ES-I3 (cell line): ENCODE measurements around the gene CLIP2.
"Not testable (repeated sequence)": the region's sequence is repeated elsewhere in the genome, so short reads cannot be mapped to it uniquely, and the experiment has no call there.

Experiments used
- H3K36me3 ChIP-seq: 2 replicates; pipeline ENCODE4 v1.6.1; 2013; ENCODE audit warnings: mild to moderate bottlenecking, low read length, control low read depth, moderate library complexity; ENCODE audit not compliant: insufficient read depth
- H3K4me1 ChIP-seq: 2 replicates; pipeline ENCODE4 v1.6.1; 2013; ENCODE audit warnings: mild to moderate bottlenecking, control low read depth, low read length; ENCODE audit not compliant: insufficient read depth
- H3K9ac ChIP-seq: 2 replicates; pipeline ENCODE4 v1.6.1; 2013; ENCODE audit warnings: low read depth, mild to moderate bottlenecking, low read length, moderate library complexity
- H3K9me3 ChIP-seq: 2 replicates; pipeline ENCODE4 v1.6.1; 2013; ENCODE audit warnings: mild to moderate bottlenecking, low read length, moderate library complexity; ENCODE audit not compliant: control insufficient read depth, insufficient read depth

CLIP2 gene

GRCh38 chr7:74411571-74411970, 122.4 kb downstream of the CLIP2 start:
- H3K9ac ChIP-seq, H3K9me3 ChIP-seq, H3K36me3 ChIP-seq, H3K4me1 ChIP-seq: not testable (repeated sequence)

GRCh38 chr7:74412056-74412455, 122.8 kb downstream of the CLIP2 start:
- no peaks in the 10 kb centered on the region for H3K9me3 ChIP-seq
- no peak overlapping the region for H3K9ac ChIP-seq
- no peaks in the 10 kb centered on the region for H3K36me3 ChIP-seq
- H3K4me1 ChIP-seq: no peaks in the 10 kb centered on the region

DNA sequence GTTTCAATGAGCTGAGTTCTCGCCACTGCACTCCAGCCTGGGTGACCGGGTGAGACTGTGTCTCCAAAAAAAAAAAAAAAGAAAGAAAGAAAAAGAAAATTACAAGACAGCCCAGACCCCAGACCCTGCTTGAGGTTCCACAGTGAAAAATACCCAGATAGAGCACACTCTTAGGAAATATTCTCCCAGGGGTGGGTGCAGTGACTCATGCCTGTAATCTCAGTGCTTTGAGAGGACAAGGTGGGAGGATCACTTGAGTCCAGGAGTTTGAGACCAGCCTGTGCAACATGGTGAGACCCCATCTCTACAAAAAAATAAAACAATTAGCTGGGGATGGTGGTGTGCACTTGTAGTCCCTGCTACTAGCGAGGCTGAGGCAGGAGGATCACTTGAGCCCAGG, 123.4 kb downstream of the CLIP2 start:
- H3K36me3 ChIP-seq: no peaks in the 10 kb centered on the region
- no peak overlapping the region for H3K9ac ChIP-seq
- no peaks in the 10 kb centered on the region; the same call in 1 of the 2 replicates for H3K4me1 ChIP-seq
- H3K9me3 ChIP-seq: no peaks in the 10 kb centered on the region

DNA sequence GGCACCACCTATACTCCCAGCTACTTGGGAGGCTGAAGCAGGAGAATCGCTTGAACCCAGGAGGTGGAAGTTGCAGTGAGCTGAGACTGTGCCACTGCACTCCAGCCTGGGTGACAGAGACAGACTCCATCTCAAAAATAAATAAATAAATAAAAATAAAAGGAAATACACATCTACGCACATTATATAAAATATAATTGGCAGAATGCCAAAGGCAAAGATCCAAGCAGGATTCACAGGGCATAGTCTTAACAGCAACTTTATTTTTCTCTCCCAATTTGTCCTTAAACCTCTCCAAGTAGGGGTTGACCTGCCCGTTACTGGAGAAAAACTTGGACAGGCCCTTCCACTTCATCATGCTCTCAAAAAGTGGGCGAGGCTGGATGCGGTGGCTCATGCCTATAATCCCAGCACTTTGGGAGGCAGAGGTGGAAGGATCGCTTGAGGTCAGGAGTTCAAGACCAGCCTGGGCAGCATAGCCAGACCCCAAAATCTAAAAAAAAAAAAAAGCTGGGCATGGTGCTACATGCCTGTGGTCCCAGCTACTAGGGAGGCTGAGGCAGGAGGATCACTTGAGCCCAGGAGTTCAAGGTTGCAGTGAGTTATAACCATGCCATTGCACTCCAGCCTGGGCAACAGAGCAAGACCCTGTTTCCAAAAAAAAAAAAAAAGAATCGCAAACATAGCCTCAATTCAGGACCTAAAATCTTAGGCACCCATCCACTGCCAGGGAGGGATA, 125.6 kb downstream of the CLIP2 start:
- H3K9ac ChIP-seq, H3K9me3 ChIP-seq, H3K36me3 ChIP-seq, H3K4me1 ChIP-seq: not testable (repeated sequence)

- no peak overlapping the region for H3K9ac ChIP-seq
- H3K36me3 ChIP-seq: no peaks in the 10 kb centered on the region
- H3K9me3 ChIP-seq: no peaks in the 10 kb centered on the region
- H3K4me1 ChIP-seq: no peaks in the 10 kb centered on the region; the same call in 1 of the 2 replicates
Observed at GRCh38 chr7:74417419-74417971, 128.3 kb downstream of the CLIP2 start.

GRCh38 chr7:74418076-74418475, 128.9 kb downstream of the CLIP2 start:
- Histone ChIP-seq H3K9me3 (no peaks in the 10 kb centered on the region), H3K36me3 (no peaks in the 10 kb centered on the region), H3K9ac (no peak overlapping the region), H3K4me1 (no peaks in the 10 kb centered on the region; the same call in 1 of the 2 replicates)

DNA sequence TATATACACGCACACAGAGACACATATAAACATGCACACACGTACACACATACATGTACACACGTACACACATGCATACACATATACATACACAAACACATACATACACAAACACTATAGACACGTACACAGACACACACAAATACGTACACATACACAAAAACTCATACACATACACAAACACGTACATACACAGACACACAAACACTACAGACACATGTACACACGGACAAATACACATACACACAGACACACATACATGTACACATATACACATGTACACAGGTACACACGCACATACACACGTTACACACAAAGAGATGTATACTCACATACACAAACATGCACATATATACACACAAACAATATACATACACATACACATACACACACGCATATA, 129.3 kb downstream of the CLIP2 start:
- Histone ChIP-seq H3K36me3 (no peaks in the 10 kb centered on the region), H3K9me3 (no peaks in the 10 kb centered on the region), H3K9ac (no peak overlapping the region), H3K4me1 (no peaks in the 10 kb centered on the region; the same call in 1 of the 2 replicates)

DNA sequence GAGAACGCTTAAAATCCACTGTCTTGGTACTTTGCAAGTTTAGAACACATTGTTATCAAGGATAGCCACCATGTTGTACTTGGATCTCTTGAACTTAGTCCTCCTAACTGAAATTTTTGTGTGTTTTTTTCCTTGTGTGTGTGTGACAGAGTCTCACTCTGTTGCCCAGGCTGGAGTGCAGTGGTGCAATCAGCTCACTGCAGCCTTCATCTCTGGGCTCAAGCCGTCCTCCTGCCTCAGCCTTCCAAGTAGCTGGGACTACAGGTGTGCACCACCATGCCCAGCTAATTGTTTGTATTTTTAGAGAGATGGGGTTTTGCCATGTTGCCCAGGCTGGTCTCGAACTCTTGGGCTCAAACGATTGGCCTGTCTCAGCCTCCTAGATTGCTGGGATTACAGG, 130.0 kb downstream of the CLIP2 start:
- H3K9me3 ChIP-seq, H3K9ac ChIP-seq, H3K36me3 ChIP-seq, H3K4me1 ChIP-seq: not testable (repeated sequence)

- no peak overlapping the region for H3K9ac ChIP-seq
Observed at GRCh38 chr7:74420006-74420405, 130.8 kb downstream of the CLIP2 start.

GRCh38 chr7:74424291-74424880, 135.2 kb downstream of the CLIP2 start:
- H3K4me1 ChIP-seq: peaks cover 5% of the 10 kb centered on the region
- H3K36me3 ChIP-seq: no peaks in the 10 kb centered on the region
- no peak overlapping the region for H3K9ac ChIP-seq
- H3K9me3 ChIP-seq: no peaks in the 10 kb centered on the region

More at GRCh38 chr7:74420006-74420405, 130.8 kb downstream of the CLIP2 start:
- Histone ChIP-seq H3K4me1 (no peaks in the 10 kb centered on the region; the same call in 1 of the 2 replicates), H3K9me3 (no peaks in the 10 kb centered on the region), H3K36me3 (no peaks in the 10 kb centered on the region)

DNA sequence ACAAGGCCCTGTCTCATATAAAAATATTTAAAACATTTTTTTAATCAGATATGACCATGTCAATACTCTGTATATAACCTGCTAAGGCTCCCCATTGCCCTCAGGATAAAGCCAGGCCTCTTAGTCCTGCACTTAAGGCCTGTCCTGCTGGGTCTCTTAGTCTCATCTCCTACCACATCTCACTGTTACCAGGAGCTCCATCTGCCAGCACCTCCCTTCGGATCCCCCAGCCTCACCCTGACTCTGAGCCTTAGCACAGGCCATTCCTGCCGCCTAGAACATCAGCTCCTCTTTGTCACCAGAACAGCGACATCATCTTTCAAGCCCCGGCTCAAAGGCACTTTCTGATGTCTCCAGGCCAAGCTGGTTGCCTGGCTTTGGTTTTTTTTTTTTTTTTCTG, 138.8 kb downstream of the CLIP2 start:
- H3K9ac ChIP-seq: no peak overlapping the region
- no peaks in the 10 kb centered on the region for H3K36me3 ChIP-seq
- H3K9me3 ChIP-seq: no peaks in the 10 kb centered on the region
- H3K4me1 ChIP-seq: peaks cover 21% of the 10 kb centered on the region

DNA sequence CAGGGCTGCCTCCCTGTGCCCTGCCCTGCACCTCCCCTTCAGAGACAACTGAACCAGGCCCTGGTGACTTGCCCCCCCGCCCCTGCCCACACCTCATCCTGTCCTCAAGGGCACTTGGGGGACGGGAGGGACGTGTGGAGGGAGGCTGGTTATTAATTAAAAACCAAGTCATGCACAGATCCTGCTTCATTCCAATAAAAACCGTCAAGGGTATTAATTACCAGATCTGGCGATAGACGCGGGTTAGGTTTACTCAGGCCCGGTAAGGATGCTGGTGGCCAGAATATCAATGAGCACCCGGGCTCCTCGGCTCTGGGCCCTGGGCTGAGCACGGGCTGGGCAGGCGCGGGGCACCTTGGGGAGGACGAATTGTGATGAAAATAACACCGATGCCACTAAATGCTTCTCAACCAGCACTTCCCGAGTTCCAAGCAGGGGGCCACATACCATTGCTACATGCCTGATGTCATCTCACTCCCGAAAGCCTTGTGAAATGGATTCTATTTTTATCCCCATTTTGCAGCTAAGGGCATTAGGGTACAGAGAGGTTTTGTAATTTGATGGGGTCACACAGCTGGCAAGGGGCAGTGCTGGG, 140.0 kb downstream of the CLIP2 start:
- Histone ChIP-seq H3K36me3 (no peaks in the 10 kb centered on the region), H3K9ac (no peak overlapping the region), H3K9me3 (no peaks in the 10 kb centered on the region), H3K4me1 (peaks cover 21% of the 10 kb centered on the region)

GRCh38 chr7:74430409-74430808, 141.2 kb downstream of the CLIP2 start:
- H3K9me3 ChIP-seq, H3K36me3 ChIP-seq, H3K9ac ChIP-seq: not testable (repeated sequence)
- H3K4me1 ChIP-seq: peaks cover 21% of the 10 kb centered on the region

DNA sequence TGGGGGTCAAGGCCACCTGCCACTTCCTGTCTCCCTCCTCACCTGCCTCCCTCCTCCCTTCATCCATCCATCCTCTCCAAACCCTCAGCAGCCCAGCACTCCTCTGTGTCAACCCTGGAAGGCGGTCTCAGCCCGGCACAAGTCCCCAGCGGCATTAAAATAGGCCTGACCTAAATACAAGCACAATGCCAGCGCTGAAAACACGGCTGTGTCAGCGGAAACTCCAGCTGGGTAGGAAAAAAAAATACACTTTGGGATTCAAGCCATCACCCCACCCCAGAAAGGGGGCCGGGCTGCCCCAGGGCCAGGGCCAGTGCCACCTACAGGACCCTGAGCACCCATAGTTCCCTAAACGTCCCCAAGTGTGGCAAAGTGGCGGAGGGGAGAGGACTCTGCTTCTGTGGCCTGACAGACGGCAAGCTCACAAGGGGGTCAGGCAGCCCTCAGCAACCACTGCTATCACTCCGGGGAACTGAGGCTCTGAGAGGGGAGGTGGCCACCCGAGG, 141.8 kb downstream of the CLIP2 start:
- Histone ChIP-seq H3K4me1 (peaks cover 21% of the 10 kb centered on the region), H3K9me3 (no peaks in the 10 kb centered on the region), H3K9ac (peak overlapping the region; percentile 6; the same call in 1 of the 2 replicates), H3K36me3 (no peaks in the 10 kb centered on the region)

DNA sequence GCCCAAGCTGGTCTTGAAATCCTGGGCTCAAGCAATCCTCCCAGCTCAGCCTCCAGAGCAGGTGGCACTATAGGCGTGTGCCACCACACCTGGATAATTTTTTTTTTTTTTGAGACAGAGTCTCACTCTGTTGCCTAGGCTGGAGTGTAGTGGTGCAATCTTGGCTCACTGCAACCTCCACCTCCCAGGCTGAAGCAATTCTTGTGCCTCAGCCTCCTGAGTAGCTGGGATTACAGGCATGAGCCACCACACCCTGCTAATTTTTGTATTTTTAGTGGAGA, 148.0 kb downstream of the CLIP2 start:
- not testable (repeated sequence) for H3K36me3 ChIP-seq, H3K9me3 ChIP-seq, H3K4me1 ChIP-seq, H3K9ac ChIP-seq
